RWPE1 (cell line): ENCODE results near the gene DENND1C.
A peak's percentile ranks its signal among the peaks of the same experiment; 100 is the strongest.

Experiments
- CTCF ChIA-PET: fragments of 350-600 bp; sonication (Branson Sonifier 250); formaldehyde crosslinking; extraction: SDS; loops from one replicate; lab custom pipeline; 2021; lab: Yijun Ruan, JAX
- POLR2A ChIA-PET: fragments of 400-600 bp; formaldehyde crosslinking; extraction: SDS; loops from one replicate; lab custom pipeline; 2020; ENCODE audit warnings: antibody characterized with exemption; ENCODE audit not compliant: low non-redundant PET; lab: Yijun Ruan, JAX
- DNase-seq: peaks from one replicate; pipeline ENCODE4 v3.0.0; 2012; ENCODE audit warnings: low spot score
- H3K27ac ChIP-seq: fragments of 450-650 bp; 2 replicates; pipeline ENCODE4 v1.5.1; 2017
- CTCF ChIP-seq: fragments of 450-650 bp; conservative IDR thresholded peaks from 2 replicates; pipeline ENCODE4 v1.5.1; 2017; ENCODE audit warnings: low read depth, mild to moderate bottlenecking

The DENND1C gene

GRCh38 chr19:6465006-6465405, 16.6 kb downstream of the DENND1C start:
- CTCF ChIA-PET: interaction anchor here (0.6 to 0.7 kb wide), 2 partner anchors 56 to 71 kb away, joined by 3 to 4 read pairs; no protein-coding TSS in a partner anchor
- POLR2A ChIA-PET: interaction anchor here (1.4 kb wide), 1 partner anchor 104 kb away, joined by 5 read pairs; the partner anchor contains the start of gene CLPP
- no peak overlapping the region for H3K27ac ChIP-seq
- peak; percentile 26 for DNase-seq
- TF ChIP-seq CTCF: no peak

DNA sequence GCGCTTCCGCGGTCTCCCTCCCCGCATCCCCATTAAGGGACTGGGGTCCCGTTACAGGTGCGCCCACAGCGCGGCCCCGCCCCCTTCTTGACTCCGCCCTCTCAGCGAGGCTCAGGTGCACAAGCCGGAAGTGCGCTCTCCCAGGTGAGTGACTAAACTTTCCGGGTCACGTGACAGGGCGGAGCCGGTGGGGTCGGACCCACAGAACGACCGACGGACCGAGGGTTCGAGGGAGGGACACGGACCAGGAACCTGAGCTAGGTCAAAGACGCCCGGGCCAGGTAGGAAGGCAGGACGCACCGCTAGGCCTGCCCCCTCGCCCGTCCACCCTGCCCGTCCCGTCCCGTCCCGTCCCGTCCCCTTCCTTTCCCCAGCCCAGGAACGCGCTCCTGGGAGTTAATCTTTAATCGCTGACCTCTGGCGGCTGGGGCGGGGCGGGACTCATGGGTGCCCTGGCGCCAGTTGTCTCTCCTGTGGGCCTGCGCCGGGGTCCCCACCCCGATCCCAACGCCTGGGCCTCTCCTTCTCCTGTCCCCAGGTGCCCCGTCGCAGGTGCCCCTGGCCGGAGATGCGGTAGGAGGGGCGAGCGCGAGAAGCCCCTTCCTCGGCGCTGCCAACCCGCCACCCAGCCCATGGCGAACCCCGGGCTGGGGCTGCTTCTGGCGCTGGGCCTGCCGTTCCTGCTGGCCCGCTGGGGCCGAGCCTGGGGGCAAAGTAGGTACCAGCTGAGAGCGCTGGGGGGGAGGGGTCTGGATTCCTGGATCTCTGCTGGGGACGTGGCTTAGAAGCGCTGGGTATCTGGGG, 17.3 kb downstream of the DENND1C start, which contains the start of gene CRB3:
TSS of gene CRB3 (plus strand) at position 202 of the 804 bp plus-strand sequence. CDS start at position 633, 431 bp downstream.
- DNase-seq: peak; percentile 86
- ChIA-PET POLR2A (interaction anchor here (0.5 to 1.4 kb wide), 3 partner anchors 82 to 503 kb away, joined by 3 to 6 read pairs (median 5); partner anchors contain the start of gene CLPP), CTCF (interaction anchor here (0.7 kb wide), 1 partner anchor 72 kb away, joined by 3 read pairs; no protein-coding TSS in a partner anchor)
- no peak for TF ChIP-seq CTCF
- no peak within 1 kb of the TSS for H3K27ac ChIP-seq

DNA sequence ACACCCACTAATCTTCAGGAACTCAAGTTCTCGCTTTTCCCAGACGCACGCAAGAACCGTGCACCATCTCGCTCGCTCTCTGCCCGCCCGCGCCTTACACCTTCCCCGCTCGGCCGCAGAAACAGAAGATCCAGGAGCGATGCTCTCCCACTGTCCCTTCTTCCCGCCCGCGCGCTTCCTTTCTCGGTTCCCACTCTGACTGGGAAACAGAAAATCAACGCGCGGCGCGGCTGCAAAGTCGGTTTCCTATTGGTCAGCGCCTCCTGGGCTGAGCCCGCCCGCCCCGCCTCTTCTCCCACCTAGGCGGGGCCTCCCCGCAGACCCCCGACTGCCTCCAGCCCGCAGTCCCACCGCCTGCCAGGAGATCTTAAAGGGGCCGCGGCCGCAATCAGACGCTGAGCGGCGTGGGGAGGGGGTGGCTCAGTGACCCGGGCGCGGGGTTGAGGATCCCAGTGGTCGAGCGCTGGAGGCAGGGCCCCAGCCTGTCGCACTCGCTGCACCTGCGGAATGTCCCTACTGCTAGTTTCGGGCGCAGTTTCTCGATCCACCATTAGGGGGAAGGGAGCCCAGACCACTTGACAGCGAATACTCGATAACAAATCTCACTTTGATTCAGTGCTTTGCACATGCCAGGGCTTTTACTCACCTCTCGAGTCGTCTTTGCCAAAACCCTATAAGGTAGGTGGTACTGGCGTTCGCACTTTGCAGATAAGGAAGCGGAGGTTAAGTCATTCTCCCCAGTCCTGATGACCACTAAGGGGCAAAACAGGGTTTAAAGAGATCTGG, 21.3 kb downstream of the DENND1C start:
- peak; percentile 73 for TF ChIP-seq CTCF
- peak overlapping the region; percentile 82 for H3K27ac ChIP-seq
- DNase-seq: peak; percentile 97

GRCh38 chr19:6459262-6460098, 22.1 kb downstream of the DENND1C start, which contains the start of gene SLC25A23:
Gene SLC25A23, minus strand, starts transcription at chr19:6459792. Its CDS starts 164 bp downstream, at chr19:6459628.
- TF ChIP-seq CTCF: no peak
- POLR2A ChIA-PET: no interaction called here
- CTCF ChIA-PET: interaction anchor here (1.2 kb wide), 1 partner anchor 57 kb away, joined by 3 read pairs; no protein-coding TSS in a partner anchor
- H3K27ac ChIP-seq: peak within 1 kb of the TSS; percentile 82
- peak; percentile 85 for DNase-seq

More for the DNA sequence above, 21.3 kb downstream of the DENND1C start:
- CTCF ChIA-PET: interaction anchor here (1.2 kb wide), 1 partner anchor 57 kb away, joined by 3 read pairs; no protein-coding TSS in a partner anchor
- POLR2A ChIA-PET: no interaction called here

DNA sequence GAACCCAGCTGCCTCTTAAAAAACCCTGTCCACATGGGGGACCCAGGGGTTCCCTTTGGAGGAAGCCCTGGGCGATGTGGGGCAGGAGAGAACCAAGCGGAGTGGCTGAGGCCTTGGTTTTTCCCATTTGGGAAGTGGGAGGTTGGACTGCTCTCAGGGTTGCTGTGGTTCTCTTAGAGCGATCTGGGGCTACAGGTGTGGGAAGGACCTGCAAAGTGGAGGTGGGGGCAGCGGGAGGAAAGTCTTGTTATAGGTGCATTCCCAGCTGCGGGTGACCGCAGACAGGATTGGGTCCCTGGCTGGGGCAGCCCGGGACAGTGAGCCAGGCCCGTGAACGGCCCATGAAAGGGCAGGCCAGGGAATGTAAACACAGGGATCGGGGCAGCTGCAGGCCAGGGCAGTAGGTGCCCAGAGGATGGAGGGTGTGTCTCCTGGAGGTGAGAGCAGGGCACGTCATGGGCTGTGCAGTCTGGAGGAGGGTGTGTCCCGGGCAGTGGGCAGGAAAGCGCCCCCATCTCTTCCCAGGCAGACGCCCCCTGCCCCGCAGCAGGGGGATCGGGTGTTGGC, 22.8 kb downstream of the DENND1C start:
- H3K27ac ChIP-seq: peak overlapping the region; percentile 82
- no peak for TF ChIP-seq CTCF
- ChIA-PET POLR2A (no interaction called here), CTCF (interaction anchor here (0.6 to 1.2 kb wide), 2 partner anchors 31 to 58 kb away, joined by 3 read pairs; no protein-coding TSS in a partner anchor)
- DNase-seq: peak; percentile 22
